Stimulated activated CD8-positive, alpha-beta memory T cell treated with anti-CD3 and anti-CD28 coated beads, Interleukin-12 subunit alpha, Interleukin-12 subunit beta, amount 100 ng/mL, for 24 hours (primary cell): Measurements from ENCODE around the gene PGD.
"Not testable (repeated sequence)": the region's sequence is repeated elsewhere in the genome, so short reads cannot be mapped to it uniquely, and the experiment has no call there.

Experiments used
- DNase-seq: peaks from one replicate; pipeline ENCODE4 v3.0.0-alpha.2; 2020; ENCODE audit errors: extremely low read depth

The PGD gene

DNA sequence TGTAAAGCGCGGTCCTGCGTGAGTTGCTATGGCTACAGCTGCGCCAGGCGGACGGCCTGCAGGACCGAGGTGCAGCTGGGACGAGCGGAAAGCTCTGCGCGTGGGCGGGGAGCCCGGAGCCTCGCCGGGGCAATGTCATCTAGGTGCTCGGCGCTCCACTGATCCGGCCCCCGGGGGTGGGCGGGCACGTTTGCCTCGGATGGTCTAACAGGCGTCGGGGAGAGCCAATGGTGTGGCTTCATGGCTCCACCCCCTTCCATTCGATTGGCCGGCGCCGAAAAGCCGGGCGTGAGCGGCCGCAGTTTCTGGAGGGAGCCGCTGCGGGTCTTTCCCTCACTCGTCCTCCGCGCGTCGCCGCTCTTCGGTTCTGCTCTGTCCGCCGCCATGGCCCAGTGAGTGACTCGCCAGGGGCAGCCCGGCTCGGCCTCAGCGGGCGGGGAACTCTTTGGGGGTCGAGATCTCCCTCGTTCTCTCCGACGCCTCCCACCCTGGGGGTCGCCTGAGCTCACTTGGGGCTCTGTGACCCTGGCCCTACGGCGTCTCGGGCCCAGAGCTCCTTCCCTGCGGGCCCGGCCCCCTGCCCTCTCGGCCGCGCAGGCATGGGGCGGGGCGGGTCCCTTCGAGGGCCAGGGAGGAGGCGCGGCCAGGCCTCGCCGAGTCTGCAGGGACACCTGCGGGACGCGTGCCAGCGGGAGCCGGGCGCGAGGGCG, at the start of gene PGD:
Gene PGD (plus strand): TSS at position 331 of the 710 bp plus-strand sequence. CDS start 54 bp downstream, at position 385.
- peak; percentile 96 for DNase-seq

DNA sequence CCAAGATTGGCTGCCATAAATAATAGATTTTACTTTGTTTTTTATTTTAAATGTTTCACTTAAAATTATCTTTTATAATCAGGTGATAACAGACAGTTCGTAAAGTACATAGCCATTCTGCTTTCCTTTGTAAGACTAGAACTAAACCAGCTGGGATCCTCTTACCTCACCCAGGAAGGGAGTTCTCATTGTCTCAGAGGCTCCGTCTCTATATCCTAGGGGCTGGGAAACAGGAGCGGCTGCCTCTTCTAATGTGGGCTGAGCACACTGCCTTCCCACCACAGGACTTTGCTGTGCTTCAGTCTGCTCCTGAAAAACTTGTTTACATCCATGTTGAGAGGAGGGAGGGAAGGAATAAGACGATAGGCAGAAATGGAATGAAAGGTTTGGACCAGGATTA, 45.6 kb upstream of the PGD start:
- DNase-seq = no peak

DNA sequence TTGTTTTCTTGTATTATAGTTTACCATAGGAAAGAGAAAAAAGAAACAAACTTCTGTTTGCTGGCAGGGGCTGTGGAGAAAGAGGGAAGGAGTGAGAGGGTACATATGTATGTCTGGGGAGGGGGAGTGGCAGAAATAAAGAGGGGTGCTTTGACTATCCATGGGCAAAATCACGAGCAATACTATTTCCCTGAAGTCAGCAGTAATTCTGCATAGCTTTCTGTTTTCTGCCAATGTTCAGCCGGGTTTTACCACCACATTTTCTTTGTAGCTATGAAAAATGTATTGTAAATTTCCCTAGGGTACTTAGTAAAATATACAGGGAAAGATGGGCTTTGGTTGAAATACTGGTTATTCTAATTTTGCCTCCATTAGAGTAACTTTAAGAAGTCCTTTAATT, 45.2 kb upstream of the PGD start:
- DNase-seq = no peak

GRCh38 chr1:10360045-10360444, 38.8 kb upstream of the PGD start:
- DNase-seq = no peak

GRCh38 chr1:10361515-10361914, 37.3 kb upstream of the PGD start:
- no peak for DNase-seq

DNA sequence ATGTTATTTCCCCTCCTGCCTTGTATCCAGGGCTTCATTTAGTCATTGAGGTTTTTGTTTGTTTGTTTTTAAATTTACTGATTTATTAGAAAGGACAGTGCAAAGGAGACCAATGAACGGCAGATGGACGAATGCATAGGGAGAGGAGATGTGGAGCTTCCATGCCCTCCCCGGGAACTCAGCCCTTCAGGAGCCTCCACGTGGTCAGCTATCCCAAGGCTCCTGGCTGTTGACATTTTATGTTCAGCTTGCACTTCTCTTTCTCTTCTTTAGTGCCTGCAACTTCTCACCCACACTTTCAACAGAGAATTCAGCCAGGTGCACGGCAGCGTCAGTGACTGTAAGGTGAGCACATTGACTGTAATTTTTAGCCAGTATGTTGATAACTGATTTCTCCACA, 30.7 kb upstream of the PGD start:
- no peak for DNase-seq

DNA sequence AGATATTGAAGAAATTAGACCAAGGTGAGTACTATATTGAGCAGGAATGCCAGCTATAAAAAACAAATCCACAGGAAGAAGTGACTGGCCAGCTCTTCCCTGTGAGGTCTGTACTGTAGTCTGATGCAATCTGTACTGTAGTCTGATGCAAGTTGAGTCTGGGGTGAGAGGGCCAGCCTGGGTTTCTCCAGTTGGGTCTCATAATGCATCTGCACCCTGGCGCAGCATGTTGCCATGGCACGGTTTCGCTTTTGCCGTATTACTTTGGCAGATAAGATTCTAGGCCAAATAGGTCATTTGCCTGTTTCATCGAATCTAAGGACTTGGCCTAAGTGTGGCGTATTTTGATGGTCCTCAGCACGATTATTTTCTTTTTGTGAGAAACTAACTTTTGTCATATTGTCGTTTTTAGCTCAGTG, 24.4 kb upstream of the PGD start:
- DNase-seq = no peak

DNA sequence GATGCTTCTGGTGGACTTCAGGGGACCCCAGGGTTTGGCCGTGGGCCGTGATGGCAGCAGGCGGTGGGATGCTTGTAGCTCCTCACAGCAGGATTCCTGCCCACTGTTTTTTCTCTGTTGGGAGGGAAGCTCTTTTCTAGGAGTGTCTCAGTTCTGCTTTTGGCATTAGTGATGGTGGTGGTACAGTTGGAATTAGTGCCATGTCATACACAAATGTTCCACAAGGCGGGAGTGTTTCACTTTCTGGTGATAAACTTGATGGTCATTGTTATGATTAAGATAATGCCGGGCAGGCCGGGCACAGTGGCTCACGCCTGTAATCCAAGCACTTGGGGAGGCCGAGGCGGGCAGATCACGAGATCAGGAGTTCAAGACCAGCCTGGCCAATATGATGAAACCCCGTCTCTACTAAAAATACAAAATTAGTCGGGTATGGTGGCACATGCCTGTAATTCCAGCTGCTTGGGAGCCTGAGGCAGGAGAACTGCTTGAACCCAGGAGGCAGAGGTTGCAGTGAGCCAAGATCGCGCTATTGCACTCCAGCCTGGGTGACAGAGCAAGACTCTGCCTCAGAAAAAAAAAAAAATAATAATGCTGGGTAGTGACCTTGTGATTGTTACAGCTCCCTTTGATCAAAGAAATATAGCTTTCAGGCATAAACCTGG, 21.4 kb upstream of the PGD start:
- not testable (repeated sequence) for DNase-seq

DNA sequence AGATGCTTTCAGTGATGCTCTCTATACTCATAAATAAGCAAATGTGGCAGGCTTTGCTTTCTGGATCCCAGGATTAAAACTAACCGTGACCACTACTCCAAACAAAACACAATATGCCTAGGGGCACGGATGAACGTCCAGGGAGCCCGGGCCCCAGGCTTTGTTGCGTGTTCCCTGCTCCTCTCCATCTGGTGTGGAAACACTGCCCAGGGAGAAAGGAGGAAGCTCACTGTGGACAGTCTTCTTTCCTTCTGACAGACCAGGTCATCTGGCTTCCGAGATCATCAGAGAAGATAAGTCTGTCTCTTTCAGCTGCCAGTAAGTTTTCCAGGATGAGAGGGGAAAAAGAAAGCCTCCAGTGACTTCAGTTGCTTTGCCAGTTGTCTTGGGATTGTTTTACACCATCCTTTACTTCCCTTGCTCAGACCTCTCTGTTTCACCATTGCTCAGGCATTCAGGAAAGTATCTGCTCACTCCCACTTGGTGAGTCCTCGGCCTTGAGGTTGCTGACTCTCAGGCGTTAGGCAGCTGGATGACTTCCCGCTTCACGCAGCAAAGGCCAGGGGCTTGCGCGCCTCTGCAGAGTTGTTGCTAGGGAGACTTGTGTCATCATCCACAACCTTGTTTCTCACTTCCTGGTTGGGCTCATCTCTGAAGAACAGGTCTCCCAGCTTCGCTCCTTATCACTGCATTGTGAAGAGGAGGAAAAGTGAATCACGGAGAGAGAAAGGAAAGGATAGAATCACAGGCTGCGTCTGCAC, 20.6 kb upstream of the PGD start:
- DNase-seq = no peak

GRCh38 chr1:10379101-10379620, 19.7 kb upstream of the PGD start:
- no peak for DNase-seq

- DNase-seq = no peak
Observed at GRCh38 chr1:10379676-10380075, 19.2 kb upstream of the PGD start.

GRCh38 chr1:10380594-10381275, 18.1 kb upstream of the PGD start:
- no peak for DNase-seq

DNA sequence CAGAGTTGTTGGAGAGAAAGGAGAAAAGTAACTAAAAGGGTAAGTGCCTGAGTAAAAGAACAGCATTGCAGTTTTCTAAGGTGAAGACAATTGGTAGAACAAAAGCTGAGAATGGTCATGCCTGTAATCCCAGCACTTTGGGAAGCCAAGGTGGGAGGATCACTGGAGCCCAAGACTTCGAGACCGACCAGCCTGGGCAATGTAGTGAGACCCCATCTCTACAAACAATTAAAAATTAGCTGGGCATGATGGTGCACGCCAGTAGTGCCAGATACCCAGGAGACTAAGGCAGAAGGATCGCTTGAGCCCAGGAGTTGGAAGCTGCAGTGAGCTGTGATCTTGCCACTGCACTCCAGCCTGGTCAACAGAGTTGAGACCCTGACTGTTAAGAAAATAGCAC, 15.2 kb upstream of the PGD start:
- DNase-seq = no peak

DNA sequence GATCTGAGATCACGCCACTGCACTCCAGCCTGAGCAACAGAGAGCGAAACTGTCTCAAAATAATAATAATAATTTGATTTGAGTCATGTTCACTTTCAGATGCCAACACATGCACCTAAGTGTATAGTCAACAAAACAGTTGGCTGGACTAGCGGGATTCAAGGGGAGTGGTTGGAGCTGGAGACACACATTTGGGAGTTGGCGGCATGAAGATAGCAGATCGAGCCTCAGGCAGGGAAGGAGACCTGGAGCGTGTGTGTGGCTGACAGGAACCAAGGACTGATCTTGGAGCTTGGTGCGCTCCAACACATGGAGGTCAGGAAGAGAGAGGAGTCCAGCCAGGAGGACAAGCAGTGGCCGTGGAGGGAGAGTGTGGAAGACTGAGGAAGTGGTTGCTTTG, 14.6 kb upstream of the PGD start:
- DNase-seq = no peak

- no peak for DNase-seq
Observed at GRCh38 chr1:10386761-10387676, 11.8 kb upstream of the PGD start.

DNA sequence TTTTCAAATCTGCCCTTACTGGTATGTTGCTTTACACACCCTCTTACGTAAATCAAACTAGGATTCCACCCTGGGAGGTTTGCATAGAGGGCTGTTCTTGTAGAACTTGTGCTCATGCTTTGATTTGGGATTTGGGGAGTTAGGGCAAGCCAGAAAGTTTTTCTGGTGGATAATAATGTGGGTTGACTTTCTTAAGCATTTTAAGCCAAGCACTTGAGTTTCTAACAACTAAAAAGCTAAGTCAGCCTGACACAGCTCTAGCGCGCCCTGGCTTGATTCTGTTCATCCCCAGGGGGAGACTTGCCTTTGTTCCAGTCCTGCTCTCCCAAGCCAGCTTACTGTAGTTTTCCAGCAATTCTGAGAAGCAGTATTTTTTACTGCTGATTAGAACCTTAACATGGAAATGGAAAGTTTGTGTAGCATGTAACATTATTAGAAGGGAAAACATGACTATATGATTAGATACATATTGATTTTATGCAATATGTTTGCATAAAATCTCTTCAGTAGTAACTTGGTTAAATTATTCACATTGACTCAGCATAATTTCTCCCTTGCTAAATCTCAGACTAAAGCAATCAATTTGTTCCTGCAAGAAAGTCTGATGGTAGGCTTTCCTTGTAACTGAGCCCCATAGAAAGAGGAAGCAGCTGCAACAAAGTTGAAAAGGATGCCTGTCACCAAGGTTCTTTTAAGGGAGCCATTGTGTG, 11.0 kb upstream of the PGD start:
- no peak for DNase-seq

DNA sequence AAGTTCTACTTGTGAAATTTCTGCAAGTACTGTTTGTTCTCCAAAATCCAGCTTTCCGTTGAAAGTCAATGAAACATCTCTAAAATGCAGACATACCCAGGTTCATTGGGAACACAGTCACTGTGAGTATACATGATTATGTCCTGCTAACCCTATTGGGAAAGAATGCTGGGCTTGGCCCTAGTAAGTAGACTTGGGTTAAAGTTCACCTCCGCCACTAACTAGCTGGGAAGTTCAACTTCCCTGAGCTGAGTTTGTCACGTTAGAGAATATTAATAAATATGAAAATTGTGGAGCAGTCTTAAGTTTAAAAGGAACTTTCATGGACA, 10.5 kb upstream of the PGD start:
- no peak for DNase-seq

DNA sequence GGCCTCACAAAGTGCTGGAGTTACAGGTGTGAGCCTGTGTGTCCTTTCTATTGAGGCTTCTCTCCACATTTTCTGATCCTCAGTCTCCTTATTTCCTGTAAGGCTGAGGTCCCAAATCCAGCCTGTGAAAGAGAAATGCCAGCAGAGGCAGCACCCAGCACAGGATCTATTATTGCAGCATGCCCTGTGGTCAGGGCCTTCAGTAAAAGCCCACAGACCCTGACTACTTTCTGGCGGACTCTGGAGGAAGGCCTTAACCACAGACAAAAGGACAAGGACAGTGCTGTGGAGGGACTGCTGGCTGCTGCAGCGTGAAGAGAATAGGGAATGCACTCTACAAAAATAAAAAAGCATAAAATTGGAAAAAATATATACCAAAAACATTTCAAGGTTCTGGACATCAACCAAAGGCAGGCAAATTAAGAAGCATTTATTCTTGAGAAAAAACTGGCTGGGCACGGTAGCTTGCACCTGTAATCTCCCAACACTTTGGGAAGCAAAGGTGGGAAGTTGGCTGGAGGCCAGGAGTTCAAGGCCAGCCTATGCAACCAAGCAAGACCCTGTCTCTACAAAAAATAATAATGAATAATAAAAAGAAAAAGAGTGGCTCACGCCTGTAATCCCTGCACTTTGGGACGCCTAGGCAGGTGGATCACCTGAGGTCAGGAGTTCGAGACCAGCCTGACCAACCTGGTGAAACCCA, 9.4 kb upstream of the PGD start:
- DNase-seq = no peak

DNA sequence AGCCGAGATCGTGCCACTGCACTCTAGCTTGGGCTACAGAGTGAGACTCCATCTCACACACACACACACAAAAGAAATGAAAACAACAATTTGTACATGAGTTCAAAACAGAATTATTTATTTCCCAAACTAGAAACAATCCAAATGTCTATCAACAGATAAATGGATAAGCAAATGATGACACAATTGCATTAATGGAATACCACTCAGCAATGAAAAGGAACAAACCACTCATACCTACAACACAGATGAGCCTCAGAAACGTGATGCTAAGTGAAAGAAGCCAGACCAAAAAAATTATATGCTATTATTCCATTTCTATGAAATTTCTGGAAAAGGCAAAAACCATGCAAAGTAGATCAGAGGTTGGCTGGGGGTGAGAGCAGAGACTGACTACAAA, 2.0 kb upstream of the PGD start:
- no peak for DNase-seq

GRCh38 chr1:10398278-10398733, 558 bp upstream of the PGD start:
- DNase-seq = no peak
